Ishikawa (cell line): ENCODE measurements around the gene ZFP42.

Experiments
- CEBPB ChIP-seq: IDR thresholded peaks from 2 replicates; pipeline ENCODE4 v1.6.1; 2012
- CREB1 ChIP-seq: IDR thresholded peaks from 2 replicates; pipeline ENCODE4 v1.6.1; 2012; ENCODE audit warnings: low read depth
- EGR1 ChIP-seq: IDR thresholded peaks from 2 replicates; pipeline ENCODE4 v1.6.1; 2012
- EP300 ChIP-seq: IDR thresholded peaks from 2 replicates; pipeline ENCODE4 v1.6.1; 2012; ENCODE audit warnings: borderline replicate concordance
- FOXM1 ChIP-seq: IDR thresholded peaks from 2 replicates; pipeline ENCODE4 v1.6.1; 2012; ENCODE audit warnings: low read depth, borderline replicate concordance
- MAX ChIP-seq: IDR thresholded peaks from 2 replicates; pipeline ENCODE4 v1.6.1; 2012
- NFIC ChIP-seq: IDR thresholded peaks from 2 replicates; pipeline ENCODE4 v1.6.1; 2012
- REST ChIP-seq: IDR thresholded peaks from 2 replicates; pipeline ENCODE4 v1.6.1; 2012; ENCODE audit warnings: low read depth, mild to moderate bottlenecking
- TAF1 ChIP-seq: IDR thresholded peaks from 2 replicates; pipeline ENCODE4 v1.6.1; 2012; ENCODE audit warnings: low read depth, mild to moderate bottlenecking
- TEAD4 ChIP-seq: IDR thresholded peaks from 2 replicates; pipeline ENCODE4 v1.6.1; 2012
- YY1 ChIP-seq: IDR thresholded peaks from 2 replicates; pipeline ENCODE4 v1.6.1; 2012; ENCODE audit warnings: low read depth

- no peak for TF ChIP-seq EGR1
- TF ChIP-seq MAX: no peak
- no peak for TF ChIP-seq REST
- no peak for TF ChIP-seq TAF1
- no peak for TF ChIP-seq YY1
- no peak for TF ChIP-seq FOXM1
- TF ChIP-seq CREB1: no peak
- no peak for TF ChIP-seq CEBPB
- no peak for TF ChIP-seq NFIC
- no peak for TF ChIP-seq EP300
- TF ChIP-seq TEAD4: no peak
Observed at GRCh38 chr4:188031751-188032150, 36.2 kb downstream of the ZFP42 start.
